ENCODE measurements around the gene ACBD6.

The ACBD6 gene

DNA sequence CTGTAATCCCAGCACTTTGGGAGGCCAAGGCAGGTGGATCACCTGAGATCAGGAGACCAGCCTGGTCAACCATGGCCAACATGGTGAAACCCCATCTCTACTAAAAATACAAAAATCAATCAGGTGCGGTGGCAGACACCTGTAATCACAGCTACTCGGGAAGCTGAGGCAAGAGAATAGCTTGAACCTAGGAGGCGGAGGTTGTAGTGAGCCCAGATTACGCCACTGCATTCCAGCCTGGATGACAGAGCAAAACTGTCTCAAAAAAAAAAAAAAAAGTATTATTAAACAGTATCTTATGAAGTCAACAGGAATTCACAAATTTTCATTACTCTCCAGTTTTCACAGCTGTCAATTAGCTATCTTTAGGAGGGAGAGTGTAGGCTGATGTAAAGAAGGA, 3.8 kb downstream of the ACBD6 start:
- Histone ChIP-seq H3K4me3 (replicated peaks; ENCODE audit: insufficient read depth, low read length) (no peak overlapping the region), H3K27me3 (ENCODE audit: insufficient read depth, poor library complexity, severe bottlenecking) (no peaks in the 10 kb centered on the region), H3K27ac (replicated peaks) (no peak overlapping the region)
- TF ChIP-seq, protein P1, sequence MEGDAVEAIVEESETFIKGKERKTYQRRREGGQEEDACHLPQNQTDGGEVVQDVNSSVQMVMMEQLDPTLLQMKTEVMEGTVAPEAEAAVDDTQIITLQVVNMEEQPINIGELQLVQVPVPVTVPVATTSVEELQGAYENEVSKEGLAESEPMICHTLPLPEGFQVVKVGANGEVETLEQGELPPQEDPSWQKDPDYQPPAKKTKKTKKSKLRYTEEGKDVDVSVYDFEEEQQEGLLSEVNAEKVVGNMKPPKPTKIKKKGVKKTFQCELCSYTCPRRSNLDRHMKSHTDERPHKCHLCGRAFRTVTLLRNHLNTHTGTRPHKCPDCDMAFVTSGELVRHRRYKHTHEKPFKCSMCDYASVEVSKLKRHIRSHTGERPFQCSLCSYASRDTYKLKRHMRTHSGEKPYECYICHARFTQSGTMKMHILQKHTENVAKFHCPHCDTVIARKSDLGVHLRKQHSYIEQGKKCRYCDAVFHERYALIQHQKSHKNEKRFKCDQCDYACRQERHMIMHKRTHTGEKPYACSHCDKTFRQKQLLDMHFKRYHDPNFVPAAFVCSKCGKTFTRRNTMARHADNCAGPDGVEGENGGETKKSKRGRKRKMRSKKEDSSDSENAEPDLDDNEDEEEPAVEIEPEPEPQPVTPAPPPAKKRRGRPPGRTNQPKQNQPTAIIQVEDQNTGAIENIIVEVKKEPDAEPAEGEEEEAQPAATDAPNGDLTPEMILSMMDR (IDR thresholded peaks at IDR 0.05; ENCODE audit: insufficient read depth, low read length), result no peak
- TF ChIP-seq GABPA (IDR thresholded peaks at IDR 0.05; ENCODE audit: low read depth) (no peak), SPI1 (IDR thresholded peaks at IDR 0.05; ENCODE audit: borderline replicate concordance, low read depth) (no peak), POLR2AphosphoS5 (IDR thresholded peaks at IDR 0.05; ENCODE audit: low read depth) (no peak)
- TF ChIP-seq, protein P2, sequence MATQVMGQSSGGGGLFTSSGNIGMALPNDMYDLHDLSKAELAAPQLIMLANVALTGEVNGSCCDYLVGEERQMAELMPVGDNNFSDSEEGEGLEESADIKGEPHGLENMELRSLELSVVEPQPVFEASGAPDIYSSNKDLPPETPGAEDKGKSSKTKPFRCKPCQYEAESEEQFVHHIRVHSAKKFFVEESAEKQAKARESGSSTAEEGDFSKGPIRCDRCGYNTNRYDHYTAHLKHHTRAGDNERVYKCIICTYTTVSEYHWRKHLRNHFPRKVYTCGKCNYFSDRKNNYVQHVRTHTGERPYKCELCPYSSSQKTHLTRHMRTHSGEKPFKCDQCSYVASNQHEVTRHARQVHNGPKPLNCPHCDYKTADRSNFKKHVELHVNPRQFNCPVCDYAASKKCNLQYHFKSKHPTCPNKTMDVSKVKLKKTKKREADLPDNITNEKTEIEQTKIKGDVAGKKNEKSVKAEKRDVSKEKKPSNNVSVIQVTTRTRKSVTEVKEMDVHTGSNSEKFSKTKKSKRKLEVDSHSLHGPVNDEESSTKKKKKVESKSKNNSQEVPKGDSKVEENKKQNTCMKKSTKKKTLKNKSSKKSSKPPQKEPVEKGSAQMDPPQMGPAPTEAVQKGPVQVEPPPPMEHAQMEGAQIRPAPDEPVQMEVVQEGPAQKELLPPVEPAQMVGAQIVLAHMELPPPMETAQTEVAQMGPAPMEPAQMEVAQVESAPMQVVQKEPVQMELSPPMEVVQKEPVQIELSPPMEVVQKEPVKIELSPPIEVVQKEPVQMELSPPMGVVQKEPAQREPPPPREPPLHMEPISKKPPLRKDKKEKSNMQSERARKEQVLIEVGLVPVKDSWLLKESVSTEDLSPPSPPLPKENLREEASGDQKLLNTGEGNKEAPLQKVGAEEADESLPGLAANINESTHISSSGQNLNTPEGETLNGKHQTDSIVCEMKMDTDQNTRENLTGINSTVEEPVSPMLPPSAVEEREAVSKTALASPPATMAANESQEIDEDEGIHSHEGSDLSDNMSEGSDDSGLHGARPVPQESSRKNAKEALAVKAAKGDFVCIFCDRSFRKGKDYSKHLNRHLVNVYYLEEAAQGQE (IDR thresholded peaks at IDR 0.05; ENCODE audit: insufficient replicate concordance, low read depth), result no peak
- DNase-seq (ENCODE audit: low read depth in 1 of 2, low spot score in 1 of 2), result no peak

DNA sequence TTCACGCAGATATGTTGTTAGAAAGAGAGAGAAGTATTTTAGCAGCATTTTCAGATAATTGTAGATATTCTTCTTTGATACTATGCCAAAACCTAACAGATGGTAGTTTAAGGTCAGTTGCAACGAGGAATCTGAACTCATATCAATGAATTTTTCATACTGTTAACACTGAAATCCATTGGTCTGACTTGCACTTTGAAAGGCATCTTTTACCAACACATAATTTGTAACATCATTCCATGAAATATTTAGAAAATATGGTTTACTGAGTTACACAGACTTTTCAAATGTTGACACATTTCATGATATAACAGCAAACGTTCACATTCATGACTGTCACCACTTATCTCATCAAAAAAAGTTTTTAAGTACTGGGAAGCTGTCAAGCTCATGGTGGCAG, 4.6 kb downstream of the ACBD6 start:
- H3K4me3 ChIP-seq (replicated peaks; ENCODE audit: insufficient read depth, low read length), result no peak overlapping the region
- H3K27me3 ChIP-seq (ENCODE audit: insufficient read depth, poor library complexity, severe bottlenecking), result no peaks in the 10 kb centered on the region
- TF ChIP-seq, protein P2 (IDR thresholded peaks at IDR 0.05; ENCODE audit: insufficient replicate concordance, low read depth), result no peak
- DNase-seq (ENCODE audit: low read depth in 1 of 2, low spot score in 1 of 2), result no peak
- H3K27ac ChIP-seq (replicated peaks), result no peak overlapping the region

DNA sequence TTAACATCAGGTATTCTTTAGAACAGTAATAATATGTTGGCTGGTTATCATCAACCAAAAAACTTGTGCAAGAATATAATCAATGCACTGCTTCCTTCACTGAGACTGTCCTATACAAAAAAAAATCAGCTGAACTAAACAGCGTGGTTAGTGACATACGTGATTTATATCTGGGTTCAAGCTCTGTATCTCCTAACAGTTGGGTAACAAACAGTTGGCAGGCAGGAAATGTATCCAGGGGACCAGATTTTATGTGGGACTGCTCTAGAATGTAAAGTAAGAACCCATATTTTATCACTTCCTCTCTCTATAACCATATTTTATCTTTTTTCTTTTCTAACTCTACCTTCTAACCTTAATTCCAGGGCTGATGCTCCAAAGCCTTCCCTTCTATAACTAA, 8.0 kb downstream of the ACBD6 start:
- no peak overlapping the region for H3K4me3 ChIP-seq (replicated peaks; ENCODE audit: insufficient read depth, low read length)
- H3K27me3 ChIP-seq (ENCODE audit: insufficient read depth, poor library complexity, severe bottlenecking), result no peaks in the 10 kb centered on the region
- H3K27ac ChIP-seq (replicated peaks), result no peak overlapping the region
- peak; percentile 40; the same call in 1 of the 2 replicates for TF ChIP-seq SPI1 (IDR thresholded peaks at IDR 0.05; ENCODE audit: borderline replicate concordance, low read depth)
- TF ChIP-seq GABPA (IDR thresholded peaks at IDR 0.05; ENCODE audit: low read depth), result peak; percentile 80
- TF ChIP-seq, protein P1 (IDR thresholded peaks at IDR 0.05; ENCODE audit: insufficient read depth, low read length), result no peak
- DNase-seq (ENCODE audit: low read depth in 1 of 2, low spot score in 1 of 2), result no peak

DNA sequence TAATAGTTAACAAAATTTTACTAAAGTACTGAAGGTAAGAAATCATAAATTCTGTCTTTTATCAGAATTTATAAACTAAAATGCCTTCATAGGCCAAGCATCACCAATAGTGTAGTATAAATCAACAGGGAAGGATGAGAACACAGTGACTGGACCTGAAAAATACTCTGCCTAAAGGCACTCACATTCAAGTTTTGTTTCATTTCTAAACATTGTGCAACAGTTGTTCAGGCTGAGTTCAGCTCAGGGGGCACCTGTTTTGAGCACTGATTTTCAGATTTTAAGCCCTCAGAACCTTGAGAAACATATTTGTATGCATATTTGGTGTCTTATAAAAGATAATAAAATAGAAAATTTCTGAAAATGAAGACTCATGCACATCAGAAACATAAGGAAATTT, 12.4 kb downstream of the ACBD6 start:
- TF ChIP-seq GABPA (IDR thresholded peaks at IDR 0.05; ENCODE audit: low read depth), result no peak
- TF ChIP-seq, protein P1 (IDR thresholded peaks at IDR 0.05; ENCODE audit: insufficient read depth, low read length), result no peak
- no peak for TF ChIP-seq SPI1 (IDR thresholded peaks at IDR 0.05; ENCODE audit: borderline replicate concordance, low read depth)
- TF ChIP-seq POLR2AphosphoS5 (IDR thresholded peaks at IDR 0.05; ENCODE audit: low read depth), result no peak
- H3K27me3 ChIP-seq (ENCODE audit: insufficient read depth, poor library complexity, severe bottlenecking), result no peaks in the 10 kb centered on the region

More for the DNA sequence above, 12.4 kb downstream of the ACBD6 start:
- no peak overlapping the region for H3K4me3 ChIP-seq (replicated peaks; ENCODE audit: insufficient read depth, low read length)
- DNase-seq (ENCODE audit: low read depth in 1 of 2, low spot score in 1 of 2), result no peak
- no peak overlapping the region for H3K27ac ChIP-seq (replicated peaks)
